ENCODE results near the gene NAV3. TPM values are rescaled to one million over a fixed set of nuclear protein-coding genes. Genes with fewer than 3 reads are reported as not detected.

Gene NAV3
- total and polyA plus RNA-seq, 2 experiments from 2014 or later = 4.0 to 12.0 TPM

- no peak overlapping the region for H3K27ac Mint-ChIP-seq
- H3K4me3 ChIP-seq = no peak overlapping the region
Measured at GRCh38 chr12:77941401-77941800, 110.7 kb downstream of the NAV3 start.

More at GRCh38 chr12:77941401-77941800, 110.7 kb downstream of the NAV3 start:
- Histone ChIP-seq H3K27me3 (ENCODE audit: insufficient read depth) (no peaks in the 10 kb centered on the region), H3K4me2 (no peak overlapping the region), H3K4me1 (ENCODE audit: insufficient read depth) (no peaks in the 10 kb centered on the region), H3K9me2 (ENCODE audit: insufficient read depth) (no peaks in the 10 kb centered on the region), H3K27ac (ENCODE audit: low read depth) (no peak overlapping the region), H3K36me3 (ENCODE audit: insufficient read depth) (no peaks in the 10 kb centered on the region), H3F3A (replicated peaks; ENCODE audit: low read depth) (no peaks in the 10 kb centered on the region), H2AFZ (no peak overlapping the region), H4K20me1 (replicated peaks; ENCODE audit: insufficient read depth) (no peaks in the 10 kb centered on the region), H3K79me2 (replicated peaks; ENCODE audit: insufficient read depth) (no peaks in the 10 kb centered on the region)
- ATAC-seq = no peak
- H3K36me3 Mint-ChIP-seq (ENCODE audit: low read depth) = no peaks in the 10 kb centered on the region
- H3K4me1 Mint-ChIP-seq = peaks cover 3% of the 10 kb centered on the region; the same call in 2 of the 3 replicates
- H3K4me3 Mint-ChIP-seq = no peak overlapping the region
- no peak for DNase-seq (ENCODE audit: low spot score)
- TF ChIP-seq POLR2AphosphoS5 (IDR thresholded peaks at IDR 0.05; ENCODE audit: low read depth) (no peak), ETS1 (IDR thresholded peaks at IDR 0.05) (no peak), CTCF (conservative IDR thresholded peaks at IDR 0.05; ENCODE audit: low read depth in 2 of 2) (no peak), NANOG (IDR thresholded peaks at IDR 0.05; ENCODE audit: borderline replicate concordance) (no peak), CREB1 (CRISPR knock-in tag; IDR thresholded peaks at IDR 0.05; ENCODE audit: low read depth) (no peak), EZH2 (IDR thresholded peaks at IDR 0.05; ENCODE audit: low read depth, unreplicated experiment) (no peak), REST (IDR thresholded peaks at IDR 0.05; ENCODE audit: unreplicated experiment) (no peak), ZNF462 (CRISPR knock-in tag; IDR thresholded peaks at IDR 0.05) (no peak), ZNF331 (CRISPR knock-in tag; IDR thresholded peaks at IDR 0.05; ENCODE audit: low read depth) (no peak), JUNB (IDR thresholded peaks at IDR 0.05; ENCODE audit: unreplicated experiment) (no peak), EZH2phosphoT487 (IDR thresholded peaks at IDR 0.05; ENCODE audit: unreplicated experiment) (no peak), STAT1 (IDR thresholded peaks at IDR 0.05; ENCODE audit: unreplicated experiment) (no peak), ZNF114 (CRISPR knock-in tag; IDR thresholded peaks at IDR 0.05) (no peak)
- no peaks in the 10 kb centered on the region for H3K27me3 Mint-ChIP-seq (ENCODE audit: insufficient read depth, low read depth, poor library complexity)
- H3K9me3 Mint-ChIP-seq = no peaks in the 10 kb centered on the region
